NCI-H2196 (cell line): Measurements from ENCODE around the gene BUD13.
"Not testable (repeated sequence)": the region's sequence is repeated elsewhere in the genome, so short reads cannot be mapped to it uniquely, and the experiment has no call there.

ENCODE experiments used
- DNase-seq: peaks from one replicate; lab custom pipeline; 2025; ENCODE audit not compliant: unreplicated experiment; lab: John Stamatoyannopoulos, UW

The BUD13 gene, protein sequence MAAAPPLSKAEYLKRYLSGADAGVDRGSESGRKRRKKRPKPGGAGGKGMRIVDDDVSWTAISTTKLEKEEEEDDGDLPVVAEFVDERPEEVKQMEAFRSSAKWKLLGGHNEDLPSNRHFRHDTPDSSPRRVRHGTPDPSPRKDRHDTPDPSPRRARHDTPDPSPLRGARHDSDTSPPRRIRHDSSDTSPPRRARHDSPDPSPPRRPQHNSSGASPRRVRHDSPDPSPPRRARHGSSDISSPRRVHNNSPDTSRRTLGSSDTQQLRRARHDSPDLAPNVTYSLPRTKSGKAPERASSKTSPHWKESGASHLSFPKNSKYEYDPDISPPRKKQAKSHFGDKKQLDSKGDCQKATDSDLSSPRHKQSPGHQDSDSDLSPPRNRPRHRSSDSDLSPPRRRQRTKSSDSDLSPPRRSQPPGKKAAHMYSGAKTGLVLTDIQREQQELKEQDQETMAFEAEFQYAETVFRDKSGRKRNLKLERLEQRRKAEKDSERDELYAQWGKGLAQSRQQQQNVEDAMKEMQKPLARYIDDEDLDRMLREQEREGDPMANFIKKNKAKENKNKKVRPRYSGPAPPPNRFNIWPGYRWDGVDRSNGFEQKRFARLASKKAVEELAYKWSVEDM

DNA sequence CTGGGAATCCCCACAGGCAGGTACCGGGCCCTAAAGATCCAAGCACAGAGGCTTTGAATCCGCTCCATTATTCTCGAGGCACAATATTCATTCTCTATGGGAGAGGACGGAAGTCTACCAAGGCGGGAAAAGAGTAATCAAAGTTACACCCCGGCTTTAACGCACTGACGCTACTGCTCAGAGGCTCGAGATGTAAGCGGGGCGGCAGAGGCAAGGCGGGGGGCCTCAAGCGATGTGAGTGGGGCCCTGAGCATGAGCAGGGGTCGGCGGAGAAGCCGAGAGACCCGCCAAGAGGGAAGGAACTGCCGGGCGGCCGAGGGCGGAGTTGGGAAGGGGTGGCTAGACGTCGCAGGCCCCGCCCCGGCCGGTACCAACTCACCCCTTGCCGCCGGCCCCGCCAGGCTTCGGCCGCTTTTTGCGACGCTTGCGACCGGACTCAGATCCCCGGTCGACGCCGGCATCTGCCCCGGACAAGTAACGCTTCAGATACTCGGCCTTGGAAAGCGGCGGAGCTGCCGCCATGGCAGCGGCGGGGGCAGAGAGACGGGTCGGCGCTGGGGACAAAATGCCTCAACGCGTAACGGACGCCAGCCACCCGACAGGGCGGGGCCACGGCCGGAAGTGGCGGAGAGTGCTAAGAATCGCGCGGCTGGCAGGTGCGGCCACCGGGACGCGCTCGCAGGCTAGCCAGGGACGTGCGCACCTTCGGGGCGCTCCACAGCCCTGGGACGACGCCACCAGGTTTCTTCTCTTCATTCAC is at the start of gene BUD13:
Gene BUD13, minus strand, starts transcription at position 545 of the 760 bp plus-strand sequence. Its CDS starts 23 bp downstream, at position 522.
- peak; percentile 91 for DNase-seq

DNA sequence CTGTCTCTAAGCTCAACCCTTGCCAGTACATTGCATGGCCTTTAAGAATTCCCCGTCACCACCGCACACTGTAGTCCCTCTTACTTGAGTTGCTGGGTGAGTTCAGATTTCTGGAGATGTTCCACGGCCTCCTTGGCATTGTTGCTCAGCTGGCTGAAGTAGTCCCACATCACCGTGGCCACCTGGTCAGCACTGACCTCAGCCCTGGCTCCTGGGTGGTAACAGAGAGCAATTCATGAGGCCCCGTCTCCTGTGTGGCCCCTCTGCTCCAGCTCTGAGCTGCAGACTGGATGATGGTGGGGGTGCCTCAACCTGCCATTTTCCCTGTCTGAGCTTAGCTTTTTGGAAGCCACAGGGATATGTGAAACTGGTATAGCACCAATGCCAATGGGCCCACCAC is 49.8 kb upstream of the BUD13 start:
- DNase-seq: no peak

- DNase-seq: no peak
Observed at GRCh38 chr11:116821050-116821918, 48.5 kb upstream of the BUD13 start.

GRCh38 chr11:116819049-116819448 is 46.3 kb upstream of the BUD13 start:
- no peak for DNase-seq

- DNase-seq: no peak
Observed at GRCh38 chr11:116814502-116814901, 41.7 kb upstream of the BUD13 start.

DNA sequence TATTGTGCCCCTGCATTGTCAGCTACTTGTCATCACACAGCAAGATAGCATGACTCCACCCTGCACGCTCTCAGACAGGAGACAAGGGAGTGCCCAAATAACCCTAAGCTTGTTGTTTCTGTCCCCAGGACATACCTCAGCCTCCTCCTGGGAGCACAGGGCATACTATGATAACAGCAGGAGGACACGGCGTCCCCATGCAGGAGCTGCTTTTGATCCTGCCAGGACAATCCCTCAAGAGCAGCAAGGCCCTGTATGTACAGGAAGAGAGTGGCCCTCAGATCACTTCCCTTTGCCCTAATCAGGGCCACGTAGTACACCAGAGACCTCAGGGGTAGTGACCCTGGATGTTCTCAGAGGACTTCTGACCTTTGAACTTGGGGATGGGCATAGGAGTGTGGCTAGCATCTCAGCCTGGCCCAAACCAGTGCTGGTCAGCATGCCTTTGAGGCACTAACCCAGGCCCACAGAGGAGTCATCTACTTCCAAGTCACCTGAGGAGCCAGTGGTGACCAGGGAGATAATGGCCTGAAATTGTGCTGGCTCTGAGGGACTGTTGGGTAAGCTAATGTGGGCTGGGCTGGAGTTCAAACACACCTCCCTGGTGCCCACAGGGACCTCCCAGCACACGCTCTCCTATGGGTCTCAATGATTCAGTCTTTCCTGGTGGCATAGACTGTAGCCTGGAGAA is 41.1 kb upstream of the BUD13 start:
- no peak for DNase-seq

- DNase-seq: no peak
Observed at GRCh38 chr11:116813170-116813569, 40.4 kb upstream of the BUD13 start.

DNA sequence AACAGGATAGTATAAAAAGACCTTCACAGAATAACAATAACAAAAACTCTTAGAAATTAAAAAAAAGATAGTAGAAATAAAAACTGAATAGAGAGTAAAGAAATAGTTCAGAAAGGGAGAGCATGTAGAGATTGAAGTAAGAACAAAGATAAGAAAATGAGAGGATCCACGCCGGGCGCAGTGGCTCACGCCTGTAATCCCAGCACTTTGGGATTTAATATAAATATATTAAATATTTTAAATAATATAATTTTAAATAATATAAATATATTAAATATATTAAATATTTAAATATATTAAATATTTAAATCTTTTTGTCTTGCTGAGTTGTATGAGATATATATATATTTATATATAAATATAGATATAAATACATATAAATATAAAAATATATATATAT is 39.3 kb upstream of the BUD13 start:
- DNase-seq: no peak

DNA sequence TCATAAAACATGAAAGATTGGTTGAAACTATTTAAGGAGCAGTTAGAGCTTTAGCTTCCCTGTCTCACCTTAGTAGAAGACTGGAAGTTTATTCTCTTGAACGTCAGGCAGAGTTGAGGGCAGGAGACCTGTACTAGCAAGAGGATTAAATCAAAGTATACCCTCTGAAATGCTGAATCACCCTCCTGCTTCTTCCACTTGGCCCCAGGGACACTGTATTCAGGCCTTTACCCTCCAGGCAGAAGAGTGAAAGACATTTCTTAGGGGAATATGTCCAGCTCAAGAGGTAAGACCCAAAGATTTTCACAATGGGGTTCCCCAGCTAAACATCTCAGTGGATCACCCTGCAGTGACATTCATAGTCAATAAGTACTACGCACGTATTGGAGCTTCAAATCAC is 38.4 kb upstream of the BUD13 start:
- no peak for DNase-seq

DNA sequence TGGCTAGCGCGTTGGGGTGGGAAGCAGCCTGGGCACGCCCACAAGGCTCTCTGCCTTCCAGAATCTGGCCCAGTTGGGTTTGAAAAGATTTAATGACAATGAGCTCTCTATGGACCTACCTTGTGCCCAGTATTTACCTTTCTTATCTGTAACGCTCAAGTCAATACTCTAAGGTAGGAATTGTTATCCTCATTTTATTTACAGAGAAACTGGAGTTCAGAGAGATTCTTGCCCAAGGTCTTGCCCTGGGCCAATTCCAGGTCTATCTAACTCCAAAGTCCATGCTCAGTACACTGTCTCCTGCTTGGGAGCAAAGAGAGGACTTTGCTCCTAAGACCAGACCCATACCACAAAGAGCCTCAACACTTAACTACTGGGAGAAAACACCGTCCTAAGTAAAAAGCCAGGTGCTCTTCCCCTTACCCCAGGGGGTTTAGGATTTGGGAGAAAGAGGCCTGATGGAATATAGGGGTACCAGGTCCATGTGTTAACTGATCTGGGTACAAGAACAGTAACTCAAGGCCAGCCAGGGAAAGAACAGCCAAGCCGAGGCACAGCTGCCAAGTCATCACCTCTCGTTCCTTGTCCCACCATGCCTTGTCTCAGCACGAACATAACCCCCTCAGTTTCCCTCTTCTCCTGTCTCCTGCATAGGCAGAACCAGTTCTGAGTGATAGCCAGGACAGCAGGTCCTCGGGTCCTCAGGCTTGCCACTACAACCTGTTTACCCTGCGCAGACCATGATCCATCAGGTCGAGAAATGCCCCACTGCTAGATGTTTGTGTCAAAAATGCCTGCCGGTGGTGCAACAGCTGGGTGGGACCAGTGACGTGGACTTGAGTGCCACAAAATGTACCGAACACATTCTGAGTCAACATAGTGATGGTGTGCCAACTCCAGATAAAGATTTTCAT is 35.7 kb upstream of the BUD13 start:
- DNase-seq: no peak

GRCh38 chr11:116807601-116808261 is 34.9 kb upstream of the BUD13 start:
- no peak for DNase-seq

DNA sequence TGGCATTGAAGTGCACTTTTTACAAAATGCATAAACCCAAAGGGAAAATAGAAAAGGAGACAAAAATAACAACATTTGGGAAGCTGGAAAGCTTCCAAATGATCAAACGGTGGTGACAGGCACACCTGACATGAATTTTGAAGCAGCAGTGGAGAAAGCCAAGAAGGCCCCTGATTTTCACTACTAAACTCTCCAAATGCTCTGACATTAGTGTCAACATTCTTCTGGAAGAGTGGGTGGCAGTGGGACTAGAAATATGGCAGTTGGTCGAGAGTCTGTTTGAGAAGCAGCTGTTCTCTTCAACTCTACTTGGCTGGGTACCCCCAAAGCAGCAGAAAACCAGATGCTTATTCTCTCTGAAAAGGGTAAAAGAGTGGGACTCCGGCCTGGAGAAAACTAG is 31.2 kb upstream of the BUD13 start:
- no peak for DNase-seq

- DNase-seq: not testable (repeated sequence)
Observed at GRCh38 chr11:116801662-116802061, 28.9 kb upstream of the BUD13 start.

- DNase-seq: no peak
Observed at GRCh38 chr11:116800610-116801009, 27.8 kb upstream of the BUD13 start.

GRCh38 chr11:116798368-116798767 is 25.6 kb upstream of the BUD13 start:
- no peak for DNase-seq

GRCh38 chr11:116797816-116798215 is 25.0 kb upstream of the BUD13 start:
- no peak for DNase-seq

DNA sequence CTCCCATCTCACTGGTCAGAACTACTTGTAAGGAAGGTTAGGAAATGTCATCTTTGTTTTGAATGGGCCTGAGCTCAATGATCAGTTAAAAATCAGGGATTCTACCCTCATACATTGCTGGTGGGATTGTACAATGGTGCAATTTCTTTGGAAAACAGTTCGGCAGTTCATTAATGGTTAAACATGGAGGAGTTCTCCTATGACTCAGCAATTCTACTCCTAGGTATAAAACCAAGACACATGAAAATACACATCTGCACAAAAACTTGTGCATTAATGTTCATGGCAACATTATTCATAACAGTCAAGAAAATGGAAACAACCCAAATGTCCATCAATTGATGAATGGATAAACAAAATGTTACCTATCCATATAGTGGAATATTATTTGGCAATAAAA is 23.8 kb upstream of the BUD13 start:
- DNase-seq: no peak

DNA sequence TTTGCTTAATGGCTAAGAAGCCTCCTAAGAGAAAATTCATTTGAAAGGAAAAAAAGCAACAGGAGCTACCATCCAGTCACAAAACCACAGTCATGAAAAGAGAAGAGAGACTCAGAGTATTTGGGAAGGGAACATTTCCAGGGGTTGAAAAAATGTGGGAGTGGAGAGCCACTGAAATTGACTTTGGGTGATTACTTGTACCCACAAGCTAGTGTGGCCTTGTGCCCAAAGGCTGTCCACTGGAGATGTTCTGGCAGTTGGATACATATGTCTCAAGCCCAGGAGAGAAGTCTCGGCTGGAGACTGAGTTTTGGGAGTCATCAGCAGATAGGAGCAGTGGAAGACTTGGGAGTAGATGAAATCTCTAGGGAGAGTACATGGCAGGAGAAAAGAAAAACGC is 22.1 kb upstream of the BUD13 start:
- DNase-seq: no peak

DNA sequence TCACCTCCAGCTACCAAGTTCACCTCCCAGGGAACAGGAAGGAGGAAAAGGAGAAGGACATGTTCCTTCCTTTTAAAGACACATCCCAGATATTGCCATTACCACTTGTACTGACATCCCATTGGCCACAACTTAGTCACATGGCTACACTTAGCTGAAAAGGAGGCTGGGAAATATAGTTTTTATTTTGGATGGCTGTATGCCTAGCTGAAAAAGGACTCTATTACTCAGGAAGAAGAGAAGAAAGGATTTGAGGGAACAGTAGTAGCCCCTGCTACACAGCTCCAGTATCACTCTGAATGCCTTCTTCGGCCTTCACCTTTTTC is 20.9 kb upstream of the BUD13 start:
- no peak for DNase-seq
